Ecto neural progenitor cell (in vitro differentiated cells): ENCODE results near the gene PROC.

Source experiments
- DNase-seq: peaks from one replicate; pipeline ENCODE4 v3.0.0-alpha.2; 2018; ENCODE audit warnings: low spot score

The PROC gene

GRCh38 chr2:127414638-127415592 is 3.3 kb upstream of the PROC start:
- no peak for DNase-seq

- peak; percentile 87 for DNase-seq
Measured at GRCh38 chr2:127415593-127416505, 2.4 kb upstream of the PROC start.

- no peak for DNase-seq
Measured at GRCh38 chr2:127416506-127417001, 1.7 kb upstream of the PROC start.

GRCh38 chr2:127417406-127417805 is 821 bp upstream of the PROC start:
- no peak for DNase-seq

- no peak for DNase-seq
Measured at GRCh38 chr2:127419112-127419430, 844 bp downstream of the PROC start.

- no peak for DNase-seq
Measured at GRCh38 chr2:127419448-127420038, 1.3 kb downstream of the PROC start.

GRCh38 chr2:127420039-127420864 is 2.0 kb downstream of the PROC start:
- DNase-seq, result no peak

GRCh38 chr2:127421116-127421800 is 3.0 kb downstream of the PROC start:
- no peak for DNase-seq

GRCh38 chr2:127421871-127422558 is 3.8 kb downstream of the PROC start:
- DNase-seq, result no peak

GRCh38 chr2:127422559-127423477 is 4.6 kb downstream of the PROC start:
- peak; percentile 66 for DNase-seq

- DNase-seq, result no peak
Measured at GRCh38 chr2:127423478-127423843, 5.2 kb downstream of the PROC start.

- DNase-seq, result no peak
Measured at GRCh38 chr2:127423880-127424279, 5.7 kb downstream of the PROC start.

- no peak for DNase-seq
Measured at GRCh38 chr2:127424598-127425520, 6.6 kb downstream of the PROC start.

- no peak for DNase-seq
Measured at GRCh38 chr2:127425540-127426490, 7.6 kb downstream of the PROC start.

GRCh38 chr2:127426501-127427354 is 8.5 kb downstream of the PROC start:
- no peak for DNase-seq
